ENCODE results near the gene CAST. TPM values are rescaled to one million over a fixed set of nuclear protein-coding genes. Genes with fewer than 3 reads are reported as not detected.

The CAST gene
- total RNA-seq, 1 donor from 2014 or later = 87.2 TPM

GRCh38 chr5:96683392-96683791, 21.2 kb downstream of the CAST start:
- Histone ChIP-seq H3K9me3 (ENCODE audit: control insufficient read depth in 3 of 3, low read length in 3 of 3) (no peaks in the 10 kb centered on the region), H3K27ac (ENCODE audit: low read depth, low read length) (no peak overlapping the region), H3K4me3 (ENCODE audit: low read length in 3 of 3) (no peak overlapping the region), H3K4me1 (ENCODE audit: control insufficient read depth in 3 of 3, insufficient read depth in 3 of 3, low read length in 3 of 3) (peaks cover 0 to 3% (median 2%) of the 10 kb centered on the region in 3 donors), H3K27me3 (ENCODE audit: control insufficient read depth in 3 of 3, insufficient read depth in 3 of 3, low read length in 3 of 3) (no peaks in the 10 kb centered on the region), H3K36me3 (ENCODE audit: control insufficient read depth in 3 of 3, insufficient read depth in 3 of 3, low read length in 3 of 3) (no peaks in the 10 kb centered on the region), H3K9ac (ENCODE audit: low read depth in 1 of 3, low read length in 3 of 3) (no peak overlapping the region)

DNA sequence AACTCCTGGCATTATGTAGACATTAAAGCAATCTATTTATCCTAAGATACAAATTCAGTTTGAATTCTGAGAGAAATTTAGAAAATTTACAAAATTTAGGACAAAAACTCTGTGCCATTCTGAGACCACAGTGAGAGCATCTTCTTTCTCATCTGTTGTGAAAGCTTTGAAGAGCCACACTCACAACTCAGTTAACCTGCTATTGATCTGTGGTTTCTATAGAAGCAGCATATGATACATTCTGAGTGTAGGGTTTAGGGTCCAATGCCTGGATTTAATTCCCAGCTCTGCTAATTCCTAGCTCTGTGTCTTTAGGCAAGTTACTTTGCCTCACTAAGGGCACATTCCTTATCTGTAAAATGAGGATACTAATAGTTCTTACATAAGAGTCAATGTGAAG, 21.6 kb downstream of the CAST start:
- Histone ChIP-seq H3K4me3 (ENCODE audit: low read length in 3 of 3) (no peak overlapping the region), H3K36me3 (ENCODE audit: control insufficient read depth in 3 of 3, insufficient read depth in 3 of 3, low read length in 3 of 3) (no peaks in the 10 kb centered on the region), H3K9me3 (ENCODE audit: control insufficient read depth in 3 of 3, low read length in 3 of 3) (no peaks in the 10 kb centered on the region), H3K27me3 (ENCODE audit: control insufficient read depth in 3 of 3, insufficient read depth in 3 of 3, low read length in 3 of 3) (no peaks in the 10 kb centered on the region), H3K27ac (ENCODE audit: low read depth, low read length) (no peak overlapping the region), H3K4me1 (ENCODE audit: control insufficient read depth in 3 of 3, insufficient read depth in 3 of 3, low read length in 3 of 3) (peaks cover 0 to 3% (median 2%) of the 10 kb centered on the region in 3 donors), H3K9ac (ENCODE audit: low read depth in 1 of 3, low read length in 3 of 3) (no peak overlapping the region)

DNA sequence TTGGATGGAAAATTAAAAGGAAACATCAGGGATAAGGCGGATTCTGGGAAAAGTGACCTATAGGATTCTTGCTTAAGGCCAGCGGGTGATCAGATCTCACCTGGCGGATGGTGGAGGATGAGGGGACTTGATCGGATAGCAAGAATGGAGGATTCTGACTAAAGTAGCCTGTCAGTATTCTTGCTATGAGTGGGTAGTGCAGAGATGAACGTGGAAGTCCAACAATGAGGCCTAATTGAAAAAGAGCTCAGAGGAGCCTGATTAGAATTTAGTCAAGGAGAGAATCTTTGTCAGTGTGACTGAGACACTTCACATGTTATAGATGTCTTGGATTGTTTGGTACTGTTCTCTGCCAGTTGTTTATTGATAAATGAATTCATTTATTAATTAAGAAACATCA, 24.9 kb downstream of the CAST start:
- Histone ChIP-seq H3K9ac (ENCODE audit: low read depth in 1 of 3, low read length in 3 of 3) (no peak overlapping the region), H3K27ac (ENCODE audit: low read depth, low read length) (no peak overlapping the region), H3K36me3 (ENCODE audit: control insufficient read depth in 3 of 3, insufficient read depth in 3 of 3, low read length in 3 of 3) (no peaks in the 10 kb centered on the region), H3K4me1 (ENCODE audit: control insufficient read depth in 3 of 3, insufficient read depth in 3 of 3, low read length in 3 of 3) (peaks cover 0 to 4% (median 1%) of the 10 kb centered on the region in 3 donors), H3K4me3 (ENCODE audit: low read length in 3 of 3) (no peak overlapping the region), H3K9me3 (ENCODE audit: control insufficient read depth in 3 of 3, low read length in 3 of 3) (no peaks in the 10 kb centered on the region), H3K27me3 (ENCODE audit: control insufficient read depth in 3 of 3, insufficient read depth in 3 of 3, low read length in 3 of 3) (no peaks in the 10 kb centered on the region)

- Histone ChIP-seq H3K9me3 (ENCODE audit: control insufficient read depth in 3 of 3, low read length in 3 of 3) (no peaks in the 10 kb centered on the region), H3K4me3 (ENCODE audit: low read length in 3 of 3) (no peak overlapping the region), H3K4me1 (ENCODE audit: control insufficient read depth in 3 of 3, insufficient read depth in 3 of 3, low read length in 3 of 3) (peaks cover 2 to 6% (median 4%) of the 10 kb centered on the region in 3 donors), H3K27ac (ENCODE audit: low read depth, low read length) (no peak overlapping the region), H3K9ac (ENCODE audit: low read depth in 1 of 3, low read length in 3 of 3) (peak overlapping the region in 1 of 3 donors; percentile 43), H3K36me3 (ENCODE audit: control insufficient read depth in 3 of 3, insufficient read depth in 3 of 3, low read length in 3 of 3) (peaks cover 0 to 3% (median 0%) of the 10 kb centered on the region in 3 donors), H3K27me3 (ENCODE audit: control insufficient read depth in 3 of 3, insufficient read depth in 3 of 3, low read length in 3 of 3) (no peaks in the 10 kb centered on the region)
Observed at GRCh38 chr5:96687812-96688453, 25.8 kb downstream of the CAST start.

DNA sequence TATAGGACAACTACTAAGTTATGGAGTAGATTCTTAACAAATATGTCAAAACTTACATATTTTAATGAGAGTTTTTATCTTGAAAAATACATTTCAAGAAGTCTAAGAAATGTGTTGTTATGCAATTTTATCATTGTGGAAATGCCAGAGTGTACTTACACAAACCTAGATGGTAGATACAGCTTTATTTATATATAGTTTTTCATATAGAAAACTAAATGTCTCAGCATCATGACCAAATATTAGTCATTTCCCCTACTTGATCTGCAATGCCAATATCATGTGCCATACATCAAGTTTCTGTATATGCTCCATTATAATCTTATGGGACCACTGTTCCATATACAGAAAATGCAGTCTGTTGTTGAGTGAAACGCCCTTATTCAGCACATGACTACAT, 28.7 kb downstream of the CAST start:
- no peaks in the 10 kb centered on the region for H3K9me3 ChIP-seq (ENCODE audit: control insufficient read depth in 3 of 3, low read length in 3 of 3)
- H3K4me3 ChIP-seq (ENCODE audit: low read length in 3 of 3) = no peak overlapping the region
- H3K27ac ChIP-seq (ENCODE audit: low read depth, low read length) = no peak overlapping the region
- peaks cover 2 to 6% (median 4%) of the 10 kb centered on the region in 3 donors for H3K4me1 ChIP-seq (ENCODE audit: control insufficient read depth in 3 of 3, insufficient read depth in 3 of 3, low read length in 3 of 3)
- H3K9ac ChIP-seq (ENCODE audit: low read depth in 1 of 3, low read length in 3 of 3) = no peak overlapping the region
- peaks cover 0 to 3% (median 0%) of the 10 kb centered on the region in 3 donors for H3K36me3 ChIP-seq (ENCODE audit: control insufficient read depth in 3 of 3, insufficient read depth in 3 of 3, low read length in 3 of 3)
- no peaks in the 10 kb centered on the region for H3K27me3 ChIP-seq (ENCODE audit: control insufficient read depth in 3 of 3, insufficient read depth in 3 of 3, low read length in 3 of 3)

GRCh38 chr5:96691503-96692303, 29.5 kb downstream of the CAST start:
- Histone ChIP-seq H3K4me3 (ENCODE audit: low read length in 3 of 3) (no peak overlapping the region), H3K27me3 (ENCODE audit: control insufficient read depth in 3 of 3, insufficient read depth in 3 of 3, low read length in 3 of 3) (no peaks in the 10 kb centered on the region), H3K36me3 (ENCODE audit: control insufficient read depth in 3 of 3, insufficient read depth in 3 of 3, low read length in 3 of 3) (peaks cover 0 to 3% (median 0%) of the 10 kb centered on the region in 3 donors), H3K9me3 (ENCODE audit: control insufficient read depth in 3 of 3, low read length in 3 of 3) (no peaks in the 10 kb centered on the region), H3K9ac (ENCODE audit: low read depth in 1 of 3, low read length in 3 of 3) (no peak overlapping the region), H3K4me1 (ENCODE audit: control insufficient read depth in 3 of 3, insufficient read depth in 3 of 3, low read length in 3 of 3) (peaks cover 2 to 6% (median 4%) of the 10 kb centered on the region in 3 donors), H3K27ac (ENCODE audit: low read depth, low read length) (no peak overlapping the region)

- H3K27me3 ChIP-seq (ENCODE audit: control insufficient read depth in 3 of 3, insufficient read depth in 3 of 3, low read length in 3 of 3) = no peaks in the 10 kb centered on the region
- peaks cover 2 to 6% (median 2%) of the 10 kb centered on the region in 3 donors for H3K4me1 ChIP-seq (ENCODE audit: control insufficient read depth in 3 of 3, insufficient read depth in 3 of 3, low read length in 3 of 3)
- H3K27ac ChIP-seq (ENCODE audit: low read depth, low read length) = no peak overlapping the region
- no peak overlapping the region for H3K4me3 ChIP-seq (ENCODE audit: low read length in 3 of 3)
- H3K9me3 ChIP-seq (ENCODE audit: control insufficient read depth in 3 of 3, low read length in 3 of 3) = no peaks in the 10 kb centered on the region
- H3K9ac ChIP-seq (ENCODE audit: low read depth in 1 of 3, low read length in 3 of 3) = no peak overlapping the region
- H3K36me3 ChIP-seq (ENCODE audit: control insufficient read depth in 3 of 3, insufficient read depth in 3 of 3, low read length in 3 of 3) = peaks cover 0 to 3% (median 0%) of the 10 kb centered on the region in 3 donors
Observed at GRCh38 chr5:96692441-96692840, 30.3 kb downstream of the CAST start.

DNA sequence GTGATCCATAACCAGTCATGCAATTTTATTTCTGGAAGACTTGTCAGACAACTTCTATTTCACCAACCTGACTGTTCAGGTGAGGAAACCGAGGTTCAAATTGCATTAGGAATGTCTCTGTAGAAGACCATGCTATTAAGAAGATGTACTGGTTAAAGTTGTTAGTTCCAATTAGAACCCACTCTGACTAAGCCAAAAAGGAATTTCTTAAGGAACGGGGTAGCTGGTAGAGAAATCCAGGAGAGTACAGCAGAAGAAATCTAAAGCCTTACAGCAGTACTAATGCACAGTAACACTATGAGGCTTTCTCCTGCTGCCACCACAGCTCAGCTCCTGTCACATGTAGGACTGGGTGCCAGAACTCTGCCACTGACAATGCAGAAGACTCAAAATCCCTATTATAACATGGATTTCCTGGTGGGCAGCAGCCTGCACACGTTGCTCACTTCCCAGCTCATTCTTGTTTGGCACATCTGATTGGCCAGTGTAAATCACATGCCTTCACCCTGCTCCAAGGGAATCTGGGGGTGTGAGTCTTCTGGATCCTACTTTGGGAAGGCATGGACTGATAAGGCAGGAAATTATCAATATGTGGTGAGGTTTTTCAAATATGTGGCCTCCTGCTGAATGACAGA, 37.1 kb downstream of the CAST start:
- H3K27me3 ChIP-seq (ENCODE audit: control insufficient read depth in 3 of 3, insufficient read depth in 3 of 3, low read length in 3 of 3) = no peaks in the 10 kb centered on the region
- peaks cover 13 to 19% (median 13%) of the 10 kb centered on the region in 3 donors for H3K4me1 ChIP-seq (ENCODE audit: control insufficient read depth in 3 of 3, insufficient read depth in 3 of 3, low read length in 3 of 3)
- H3K9me3 ChIP-seq (ENCODE audit: control insufficient read depth in 3 of 3, low read length in 3 of 3) = no peaks in the 10 kb centered on the region
- H3K36me3 ChIP-seq (ENCODE audit: control insufficient read depth in 3 of 3, insufficient read depth in 3 of 3, low read length in 3 of 3) = no peaks in the 10 kb centered on the region
- H3K4me3 ChIP-seq (ENCODE audit: low read length in 3 of 3) = no peak overlapping the region
- H3K27ac ChIP-seq (ENCODE audit: low read depth, low read length) = peak overlapping the region; percentile 71
- peak overlapping the region in 1 of 3 donors; percentile 12 for H3K9ac ChIP-seq (ENCODE audit: low read depth in 1 of 3, low read length in 3 of 3)

GRCh38 chr5:96702503-96703383, 40.6 kb downstream of the CAST start:
- H3K4me1 ChIP-seq (ENCODE audit: control insufficient read depth in 3 of 3, insufficient read depth in 3 of 3, low read length in 3 of 3) = peaks cover 15 to 40% (median 21%) of the 10 kb centered on the region in 3 donors
- peak overlapping the region; percentile 68 to 94 (median 76) for H3K4me3 ChIP-seq (ENCODE audit: low read length in 3 of 3)
- peak overlapping the region; percentile 83 to 99 (median 96) for H3K9ac ChIP-seq (ENCODE audit: low read depth in 1 of 3, low read length in 3 of 3)
- peak overlapping the region; percentile 94 for H3K27ac ChIP-seq (ENCODE audit: low read depth, low read length)
- no peaks in the 10 kb centered on the region for H3K36me3 ChIP-seq (ENCODE audit: control insufficient read depth in 3 of 3, insufficient read depth in 3 of 3, low read length in 3 of 3)
- H3K9me3 ChIP-seq (ENCODE audit: control insufficient read depth in 3 of 3, low read length in 3 of 3) = no peaks in the 10 kb centered on the region
- H3K27me3 ChIP-seq (ENCODE audit: control insufficient read depth in 3 of 3, insufficient read depth in 3 of 3, low read length in 3 of 3) = no peaks in the 10 kb centered on the region

Measured in skeletal muscle tissue (tissue), 4 donors.